ENCODE measurements around the gene CTSO.

DNA sequence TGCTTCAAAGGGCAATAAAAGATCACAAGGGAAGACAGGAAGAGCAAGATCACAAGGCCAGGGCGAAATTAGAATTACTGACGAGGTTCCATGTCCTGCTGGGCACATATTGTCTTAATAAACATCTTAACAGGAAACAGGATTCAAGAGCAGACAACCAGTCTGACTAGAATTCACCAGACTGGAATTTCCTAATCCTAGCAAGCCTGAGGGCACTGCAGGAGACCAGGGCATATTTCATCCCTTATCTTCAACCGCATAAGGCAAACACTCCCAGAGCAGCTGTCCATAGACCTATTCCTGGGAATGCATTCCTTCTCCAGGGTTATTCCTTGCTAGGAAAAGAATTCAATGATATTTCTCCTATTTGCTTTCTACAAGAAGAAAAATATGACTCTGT lies 62.6 kb downstream of the CTSO start:
- TF ChIP-seq, protein P1, sequence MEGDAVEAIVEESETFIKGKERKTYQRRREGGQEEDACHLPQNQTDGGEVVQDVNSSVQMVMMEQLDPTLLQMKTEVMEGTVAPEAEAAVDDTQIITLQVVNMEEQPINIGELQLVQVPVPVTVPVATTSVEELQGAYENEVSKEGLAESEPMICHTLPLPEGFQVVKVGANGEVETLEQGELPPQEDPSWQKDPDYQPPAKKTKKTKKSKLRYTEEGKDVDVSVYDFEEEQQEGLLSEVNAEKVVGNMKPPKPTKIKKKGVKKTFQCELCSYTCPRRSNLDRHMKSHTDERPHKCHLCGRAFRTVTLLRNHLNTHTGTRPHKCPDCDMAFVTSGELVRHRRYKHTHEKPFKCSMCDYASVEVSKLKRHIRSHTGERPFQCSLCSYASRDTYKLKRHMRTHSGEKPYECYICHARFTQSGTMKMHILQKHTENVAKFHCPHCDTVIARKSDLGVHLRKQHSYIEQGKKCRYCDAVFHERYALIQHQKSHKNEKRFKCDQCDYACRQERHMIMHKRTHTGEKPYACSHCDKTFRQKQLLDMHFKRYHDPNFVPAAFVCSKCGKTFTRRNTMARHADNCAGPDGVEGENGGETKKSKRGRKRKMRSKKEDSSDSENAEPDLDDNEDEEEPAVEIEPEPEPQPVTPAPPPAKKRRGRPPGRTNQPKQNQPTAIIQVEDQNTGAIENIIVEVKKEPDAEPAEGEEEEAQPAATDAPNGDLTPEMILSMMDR (IDR thresholded peaks at IDR 0.05 in 4 of 5, conservative IDR thresholded peaks at IDR 0.05 in 1 of 5) = no peak
- TF ChIP-seq POLR2A (IDR thresholded peaks at IDR 0.05) = no peak

Data from gastrocnemius medialis (tissue), 4 donors.